VCaP (cell line): ENCODE data around the gene REPS1.
A peak's percentile ranks its signal among the peaks of the same experiment; 100 is the strongest.
"Not testable (repeated sequence)": the region's sequence is repeated elsewhere in the genome, so short reads cannot be mapped to it uniquely, and the experiment has no call there.

Experiments
- H3K27ac ChIP-seq: fragments of 450-650 bp; 2 replicates; pipeline ENCODE4 v1.5.1; 2017
- CTCF ChIP-seq: fragments of 450-650 bp; conservative IDR thresholded peaks from 2 replicates; pipeline ENCODE4 v1.5.1; 2017; ENCODE audit warnings: mild to moderate bottlenecking, moderate library complexity

The REPS1 gene

GRCh38 chr6:139027620-139028182, 39.6 kb upstream of the REPS1 start:
- peak overlapping the region; percentile 64 for H3K27ac ChIP-seq

GRCh38 chr6:139025416-139025815, 37.4 kb upstream of the REPS1 start:
- H3K27ac ChIP-seq, result not testable (repeated sequence)

More at GRCh38 chr6:139027620-139028182, 39.6 kb upstream of the REPS1 start:
- TF ChIP-seq CTCF, result no peak

DNA sequence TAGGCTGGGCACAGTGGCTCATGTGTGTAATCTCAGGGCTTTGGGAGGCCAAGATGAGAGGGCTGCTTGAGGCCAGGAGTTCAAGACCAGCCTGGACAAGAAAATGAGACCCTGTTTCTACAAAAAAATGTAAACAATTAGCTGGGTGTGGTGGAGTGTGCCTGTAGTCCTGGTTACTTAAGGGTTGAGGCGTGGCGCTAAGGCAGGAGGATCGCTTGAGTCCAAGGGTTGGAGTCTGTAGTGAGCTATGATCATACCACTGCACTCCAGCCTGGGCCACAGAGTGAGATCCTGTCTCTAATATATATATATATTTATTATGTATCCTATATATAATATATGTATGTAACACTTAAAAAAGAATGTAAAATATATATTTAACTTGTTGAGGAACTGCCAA, 32.6 kb upstream of the REPS1 start:
- no peak for TF ChIP-seq CTCF
- H3K27ac ChIP-seq, result no peak overlapping the region

GRCh38 chr6:139019722-139020121, 31.7 kb upstream of the REPS1 start:
- TF ChIP-seq CTCF, result no peak
- H3K27ac ChIP-seq, result no peak overlapping the region

- TF ChIP-seq CTCF, result no peak
- H3K27ac ChIP-seq, result peak overlapping the region; percentile 66
These were observed 29.2 kb upstream of the REPS1 start for GRCh38 chr6:139017227-139017626.

DNA sequence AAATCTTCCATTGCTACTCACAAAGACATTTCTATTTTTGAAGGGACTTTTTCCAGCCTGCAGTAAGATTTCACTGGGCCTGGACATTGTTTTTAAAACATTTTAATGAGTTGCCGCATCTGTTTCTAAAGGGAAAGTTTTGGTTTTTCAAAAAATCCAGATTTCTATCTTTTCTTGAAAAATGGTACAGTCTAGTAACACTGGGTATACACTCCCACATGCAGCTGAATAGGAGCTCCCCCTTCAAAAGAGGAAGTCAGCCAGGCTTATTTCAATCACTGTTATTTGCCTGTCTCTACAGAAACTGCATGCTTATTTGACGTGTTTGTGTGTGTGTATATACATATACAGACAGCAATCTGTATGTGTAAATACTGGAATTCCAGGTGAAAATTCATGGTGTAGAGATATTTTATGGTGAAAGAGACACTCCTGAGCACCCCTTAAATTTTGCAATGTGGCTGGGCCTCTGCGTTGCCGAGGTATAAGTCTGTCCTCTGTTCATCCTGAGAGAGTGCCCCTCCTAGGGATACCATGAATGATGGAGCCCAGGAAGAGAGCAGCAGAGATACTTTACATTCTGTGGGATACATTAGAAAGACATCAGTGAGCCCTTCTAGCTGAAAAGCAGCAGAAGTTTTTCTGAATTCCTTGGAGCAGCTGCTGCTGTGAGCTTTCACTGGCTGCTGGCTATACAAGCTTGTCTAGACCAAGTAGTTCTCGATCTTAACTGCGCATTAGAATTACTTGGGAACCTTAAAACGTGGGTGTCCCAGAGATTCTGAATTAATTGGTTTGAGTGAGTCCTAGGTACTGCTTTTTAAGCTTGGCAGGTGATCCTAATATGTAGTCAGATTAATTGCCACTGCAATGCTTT, 28.5 kb upstream of the REPS1 start:
- no peak for TF ChIP-seq CTCF
- peak overlapping the region; percentile 66 for H3K27ac ChIP-seq

- TF ChIP-seq CTCF, result no peak
These were observed 26.9 kb upstream of the REPS1 start for GRCh38 chr6:139014945-139015344.

More at GRCh38 chr6:139014945-139015344, 26.9 kb upstream of the REPS1 start:
- H3K27ac ChIP-seq, result peak overlapping the region; percentile 66
